Measurements from ENCODE around the gene STAG1.
"Not testable (repeated sequence)": the region's sequence is repeated elsewhere in the genome, so short reads cannot be mapped to it uniquely, and the experiment has no call there.

The STAG1 gene

GRCh38 chr3:136703429-136703828, 48.7 kb downstream of the STAG1 start:
- DNase-seq (ENCODE audit: low read depth in 3 of 3), result no peak

GRCh38 chr3:136699271-136699828, 52.8 kb downstream of the STAG1 start:
- DNase-seq (ENCODE audit: low read depth in 3 of 3), result no peak

GRCh38 chr3:136698361-136698760, 53.8 kb downstream of the STAG1 start:
- no peak for DNase-seq (ENCODE audit: low read depth in 3 of 3)

GRCh38 chr3:136696797-136697196, 55.4 kb downstream of the STAG1 start:
- no peak for DNase-seq (ENCODE audit: low read depth in 3 of 3)

GRCh38 chr3:136694321-136694720, 57.9 kb downstream of the STAG1 start:
- DNase-seq (ENCODE audit: low read depth in 3 of 3), result no peak

GRCh38 chr3:136690599-136690998, 61.6 kb downstream of the STAG1 start:
- no peak for DNase-seq (ENCODE audit: low read depth in 3 of 3)

- no peak for DNase-seq (ENCODE audit: low read depth in 3 of 3)
Observed at GRCh38 chr3:136685882-136686281, 66.3 kb downstream of the STAG1 start.

GRCh38 chr3:136682740-136683312, 69.4 kb downstream of the STAG1 start:
- DNase-seq (ENCODE audit: low read depth in 3 of 3), result no peak

- DNase-seq (ENCODE audit: low read depth in 3 of 3), result no peak
Observed at GRCh38 chr3:136678981-136679380, 73.2 kb downstream of the STAG1 start.

- DNase-seq (ENCODE audit: low read depth in 3 of 3), result no peak
Observed at GRCh38 chr3:136676009-136676408, 76.2 kb downstream of the STAG1 start.

- no peak for DNase-seq (ENCODE audit: low read depth in 3 of 3)
Observed at GRCh38 chr3:136675150-136675858, 76.9 kb downstream of the STAG1 start.

- DNase-seq (ENCODE audit: low read depth in 3 of 3), result no peak
Observed at GRCh38 chr3:136672457-136672856, 79.7 kb downstream of the STAG1 start.

- DNase-seq (ENCODE audit: low read depth in 3 of 3), result no peak
Observed at GRCh38 chr3:136671921-136672320, 80.3 kb downstream of the STAG1 start.

- no peak for DNase-seq (ENCODE audit: low read depth in 3 of 3)
Observed at GRCh38 chr3:136670166-136670565, 82.0 kb downstream of the STAG1 start.

GRCh38 chr3:136667081-136667480, 85.1 kb downstream of the STAG1 start:
- no peak for DNase-seq (ENCODE audit: low read depth in 3 of 3)

- DNase-seq (ENCODE audit: low read depth in 3 of 3), result not testable (repeated sequence)
Observed at GRCh38 chr3:136666301-136666700, 85.9 kb downstream of the STAG1 start.

- DNase-seq (ENCODE audit: low read depth in 3 of 3), result no peak
Observed at GRCh38 chr3:136664771-136665170, 87.4 kb downstream of the STAG1 start.

- no peak for DNase-seq (ENCODE audit: low read depth in 3 of 3)
Observed at GRCh38 chr3:136661282-136661681, 90.9 kb downstream of the STAG1 start.

GRCh38 chr3:136658946-136659682, 93.1 kb downstream of the STAG1 start:
- no peak for DNase-seq (ENCODE audit: low read depth in 3 of 3)

GRCh38 chr3:136657526-136657925, 94.7 kb downstream of the STAG1 start:
- no peak for DNase-seq (ENCODE audit: low read depth in 3 of 3)

GRCh38 chr3:136653628-136654027, 98.5 kb downstream of the STAG1 start:
- no peak for DNase-seq (ENCODE audit: low read depth in 3 of 3)

- no peak for DNase-seq (ENCODE audit: low read depth in 3 of 3)
Observed at GRCh38 chr3:136651581-136651980, 100.6 kb downstream of the STAG1 start.

GRCh38 chr3:136650461-136650860, 101.7 kb downstream of the STAG1 start:
- no peak for DNase-seq (ENCODE audit: low read depth in 3 of 3)
